GM18907 (cell line): ENCODE data around the gene ITGAE.
"Not testable (repeated sequence)": the region's sequence is repeated elsewhere in the genome, so short reads cannot be mapped to it uniquely, and the experiment has no call there.

Source experiments
- ATAC-seq: cut with Tn5 transposase; IDR thresholded peaks from one replicate; pipeline ENCODE4 v1.9.1; 2021; ENCODE audit warnings: mild to moderate bottlenecking, moderate library complexity; ENCODE audit not compliant: unreplicated experiment

Gene ITGAE

GRCh38 chr17:3796110-3796821 is 4.7 kb downstream of the ITGAE start:
- peak; percentile 70 for ATAC-seq

GRCh38 chr17:3795390-3796102 is 5.4 kb downstream of the ITGAE start:
- ATAC-seq = no peak

- no peak for ATAC-seq
Measured at GRCh38 chr17:3794557-3795389, 6.2 kb downstream of the ITGAE start.

- ATAC-seq = not testable (repeated sequence)
Measured at GRCh38 chr17:3794152-3794551, 6.8 kb downstream of the ITGAE start.

GRCh38 chr17:3793258-3793657 is 7.7 kb downstream of the ITGAE start:
- not testable (repeated sequence) for ATAC-seq

GRCh38 chr17:3792481-3792880 is 8.5 kb downstream of the ITGAE start:
- no peak for ATAC-seq

GRCh38 chr17:3788200-3788599 is 12.8 kb downstream of the ITGAE start:
- ATAC-seq = no peak

- not testable (repeated sequence) for ATAC-seq
Measured at GRCh38 chr17:3785323-3785722, 15.7 kb downstream of the ITGAE start.

GRCh38 chr17:3782751-3783150 is 18.2 kb downstream of the ITGAE start:
- no peak for ATAC-seq

GRCh38 chr17:3780986-3781385 is 20.0 kb downstream of the ITGAE start:
- no peak for ATAC-seq

- no peak for ATAC-seq
Measured at GRCh38 chr17:3777366-3778120, 23.4 kb downstream of the ITGAE start.

GRCh38 chr17:3773966-3774365 is 27.0 kb downstream of the ITGAE start:
- no peak for ATAC-seq

GRCh38 chr17:3773511-3773910 is 27.5 kb downstream of the ITGAE start:
- no peak for ATAC-seq

GRCh38 chr17:3772764-3773163 is 28.2 kb downstream of the ITGAE start:
- no peak for ATAC-seq

- no peak for ATAC-seq
Measured at GRCh38 chr17:3771140-3771539, 29.8 kb downstream of the ITGAE start.

GRCh38 chr17:3770466-3770865 is 30.5 kb downstream of the ITGAE start:
- ATAC-seq = no peak

- no peak for ATAC-seq
Measured at GRCh38 chr17:3768769-3769168, 32.2 kb downstream of the ITGAE start.

- ATAC-seq = no peak
Measured at GRCh38 chr17:3768341-3768740, 32.6 kb downstream of the ITGAE start.

GRCh38 chr17:3766779-3767178 is 34.2 kb downstream of the ITGAE start:
- no peak for ATAC-seq

- no peak for ATAC-seq
Measured at GRCh38 chr17:3765981-3766380, 35.0 kb downstream of the ITGAE start.

- no peak for ATAC-seq
Measured at GRCh38 chr17:3763777-3764170, 37.2 kb downstream of the ITGAE start.
